Neural cell (in vitro differentiated cells): ENCODE results near the gene EPAS1.

Experiments
- SMC3 ChIP-seq: fragments of 450-650 bp; conservative IDR thresholded peaks from 2 replicates; pipeline ENCODE4 v1.6.1; 2014; ENCODE audit warnings: antibody characterized with exemption, mild to moderate bottlenecking, moderate library complexity; ENCODE audit not compliant: poor library complexity
- TF ChIP-seq, protein P1 (sequence below): fragments of 450-650 bp; IDR thresholded peaks from 2 replicates; pipeline ENCODE4 v1.5.1; 2014; ENCODE audit warnings: antibody characterized with exemption, mild to moderate bottlenecking, moderate library complexity; ENCODE audit not compliant: poor library complexity, severe bottlenecking

GRCh38 chr2:46260305-46260704 is 36.9 kb upstream of the EPAS1 start:
- TF ChIP-seq, protein P1, sequence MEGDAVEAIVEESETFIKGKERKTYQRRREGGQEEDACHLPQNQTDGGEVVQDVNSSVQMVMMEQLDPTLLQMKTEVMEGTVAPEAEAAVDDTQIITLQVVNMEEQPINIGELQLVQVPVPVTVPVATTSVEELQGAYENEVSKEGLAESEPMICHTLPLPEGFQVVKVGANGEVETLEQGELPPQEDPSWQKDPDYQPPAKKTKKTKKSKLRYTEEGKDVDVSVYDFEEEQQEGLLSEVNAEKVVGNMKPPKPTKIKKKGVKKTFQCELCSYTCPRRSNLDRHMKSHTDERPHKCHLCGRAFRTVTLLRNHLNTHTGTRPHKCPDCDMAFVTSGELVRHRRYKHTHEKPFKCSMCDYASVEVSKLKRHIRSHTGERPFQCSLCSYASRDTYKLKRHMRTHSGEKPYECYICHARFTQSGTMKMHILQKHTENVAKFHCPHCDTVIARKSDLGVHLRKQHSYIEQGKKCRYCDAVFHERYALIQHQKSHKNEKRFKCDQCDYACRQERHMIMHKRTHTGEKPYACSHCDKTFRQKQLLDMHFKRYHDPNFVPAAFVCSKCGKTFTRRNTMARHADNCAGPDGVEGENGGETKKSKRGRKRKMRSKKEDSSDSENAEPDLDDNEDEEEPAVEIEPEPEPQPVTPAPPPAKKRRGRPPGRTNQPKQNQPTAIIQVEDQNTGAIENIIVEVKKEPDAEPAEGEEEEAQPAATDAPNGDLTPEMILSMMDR, result no peak
- TF ChIP-seq SMC3, result no peak
